ENCODE results near the gene NTM.

NTM gene

GRCh38 chr11:131880976-131881375 is 510.6 kb downstream of the NTM start:
- no peak for DNase-seq

- no peak for DNase-seq
Observed at GRCh38 chr11:131883332-131883731, 512.9 kb downstream of the NTM start.

- no peak for DNase-seq
Observed at GRCh38 chr11:131884461-131885073, 514.2 kb downstream of the NTM start.

GRCh38 chr11:131885431-131885830 is 515.0 kb downstream of the NTM start:
- DNase-seq: no peak

GRCh38 chr11:131886201-131886600 is 515.8 kb downstream of the NTM start:
- DNase-seq: no peak

GRCh38 chr11:131888230-131888855 is 517.9 kb downstream of the NTM start:
- DNase-seq: no peak

GRCh38 chr11:131889146-131889577 is 518.7 kb downstream of the NTM start:
- no peak for DNase-seq

GRCh38 chr11:131889760-131890581 is 519.6 kb downstream of the NTM start:
- no peak for DNase-seq

GRCh38 chr11:131893103-131893890 is 522.9 kb downstream of the NTM start:
- DNase-seq: no peak

- no peak for DNase-seq
Observed at GRCh38 chr11:131893988-131894387, 523.6 kb downstream of the NTM start.

GRCh38 chr11:131894615-131895544 is 524.5 kb downstream of the NTM start:
- no peak for DNase-seq

GRCh38 chr11:131895865-131896264 is 525.5 kb downstream of the NTM start:
- no peak for DNase-seq

- no peak for DNase-seq
Observed at GRCh38 chr11:131896978-131897615, 526.7 kb downstream of the NTM start.

- DNase-seq: no peak
Observed at GRCh38 chr11:131897956-131898355, 527.5 kb downstream of the NTM start.

- DNase-seq: no peak
Observed at GRCh38 chr11:131898949-131899348, 528.5 kb downstream of the NTM start.

GRCh38 chr11:131899950-131900580 is 529.6 kb downstream of the NTM start:
- no peak for DNase-seq

GRCh38 chr11:131902421-131902820 is 532.0 kb downstream of the NTM start:
- no peak for DNase-seq

- DNase-seq: no peak
Observed at GRCh38 chr11:131903074-131903473, 532.7 kb downstream of the NTM start.

GRCh38 chr11:131904756-131905155 is 534.3 kb downstream of the NTM start:
- no peak for DNase-seq

- DNase-seq: no peak
Observed at GRCh38 chr11:131906963-131907362, 536.5 kb downstream of the NTM start.

GRCh38 chr11:131907371-131907770 is 537.0 kb downstream of the NTM start:
- DNase-seq: no peak

Data from NCI-H1436 treated with DMSO at 0.1 percent for 48 hours (cell line).